Activated CD4-positive, alpha-beta T cell treated with anti-CD3 and anti-CD28 coated beads, Interleukin-2, amount 10 ng/mL, durations not matched to agents 7 days and 5 days (primary cell): ENCODE measurements around the gene ZNF304. TPM values are rescaled to one million over a fixed set of nuclear protein-coding genes. Genes with fewer than 3 reads are reported as not detected.
"Not testable (repeated sequence)": the region's sequence is repeated elsewhere in the genome, so short reads cannot be mapped to it uniquely, and the experiment has no call there.

Source experiments
- CTCF ChIA-PET: fragments of 350-600 bp; sonication (Branson Sonifier 250); formaldehyde crosslinking; loops from one replicate; lab custom pipeline; 2021; ENCODE audit warnings: antibody characterized with exemption; lab: Charles Lee
- POLR2A ChIA-PET: fragments of 350-600 bp; sonication (Branson Sonifier 250); formaldehyde crosslinking; loops from one replicate; lab custom pipeline; 2021; ENCODE audit warnings: antibody characterized with exemption; lab: Charles Lee
- DNase-seq: peaks from one replicate; pipeline ENCODE4 v3.0.0-alpha.2; 2020
- H3K27ac Mint-ChIP-seq: one replicate; pipeline ENCODE4 v1.8.0; 2021; ENCODE audit warnings: mild to moderate bottlenecking, moderate library complexity, mixed read lengths
- H3K27me3 Mint-ChIP-seq: one replicate; pipeline ENCODE4 v1.8.0; 2021; ENCODE audit warnings: mixed read lengths
- H3K36me3 Mint-ChIP-seq: one replicate; pipeline ENCODE4 v1.8.0; 2021; ENCODE audit warnings: low read depth, mixed read lengths
- H3K4me1 Mint-ChIP-seq: one replicate; pipeline ENCODE4 v1.8.0; 2021; ENCODE audit warnings: mixed read lengths
- H3K4me3 Mint-ChIP-seq: one replicate; pipeline ENCODE4 v1.8.0; 2021; ENCODE audit warnings: mild to moderate bottlenecking, moderate library complexity, mixed read lengths
- H3K9me3 Mint-ChIP-seq: one replicate; pipeline ENCODE4 v1.8.0; 2021; ENCODE audit warnings: mixed read lengths
- total RNA-seq, 2 experiments: library from RNA; stranded (reverse); gene quantifications; one replicate each; pipeline ENCODE4 v1.2.3, GENCODE V29; 2021

ZNF304 gene
- total RNA-seq, 2 experiments from 2014 or later = 9.0 TPM

DNA sequence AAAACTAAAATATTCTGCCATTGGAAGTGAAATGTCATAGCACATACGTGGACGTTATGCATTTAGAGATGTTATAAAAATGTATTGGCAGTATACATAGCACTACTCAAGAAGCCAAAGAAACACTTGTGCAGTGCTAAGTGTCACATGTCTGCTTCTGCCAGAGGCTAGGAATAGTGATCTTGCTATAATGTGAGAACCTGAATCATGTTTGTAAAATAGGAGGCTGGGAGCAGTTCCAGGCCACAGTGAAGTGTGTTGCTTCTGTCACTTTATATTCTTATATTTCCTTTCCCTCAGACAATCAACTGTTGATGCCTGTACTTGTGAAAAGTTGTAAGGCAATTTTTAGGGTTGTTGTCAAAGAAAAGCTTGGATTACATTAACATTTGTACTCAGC is 15.7 kb downstream of the ZNF304 start:
- ChIA-PET CTCF (no interaction called here), POLR2A (no interaction called here)
- no peak for DNase-seq
- Mint-ChIP-seq H3K27ac (no peak overlapping the region), H3K9me3 (peaks cover 21% of the 10 kb centered on the region), H3K4me3 (no peak overlapping the region), H3K4me1 (peaks cover 15% of the 10 kb centered on the region), H3K27me3 (no peaks in the 10 kb centered on the region), H3K36me3 (peaks cover 59% of the 10 kb centered on the region)

DNA sequence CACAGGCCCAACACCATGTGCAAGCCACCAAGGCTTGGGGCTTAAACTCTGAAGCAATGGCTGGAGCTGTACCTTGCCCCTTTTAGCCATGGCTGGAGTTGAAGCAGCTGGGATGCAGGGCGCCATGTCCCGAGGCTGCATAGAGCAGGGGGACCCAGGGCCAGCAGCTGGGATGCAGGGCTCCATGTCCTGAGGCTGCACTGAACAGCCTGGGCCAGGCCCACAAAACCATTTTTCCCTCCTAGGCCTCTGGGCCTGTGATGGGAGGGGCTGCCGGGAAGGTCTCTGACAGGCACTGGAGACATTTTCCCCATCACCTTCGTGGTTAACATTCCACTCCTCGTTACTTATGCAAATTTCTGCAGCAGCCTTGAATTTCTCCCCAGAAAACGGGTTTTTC is 23.1 kb downstream of the ZNF304 start:
- no peak for DNase-seq
- no peak overlapping the region for H3K27ac Mint-ChIP-seq
- POLR2A ChIA-PET = no interaction called here
- CTCF ChIA-PET = interaction anchor here (0.7 kb wide), 1 partner anchor 780 kb away, joined by 3 read pairs; no protein-coding TSS in a partner anchor
- peaks cover 57% of the 10 kb centered on the region for H3K9me3 Mint-ChIP-seq
- H3K27me3 Mint-ChIP-seq = no peaks in the 10 kb centered on the region
- no peaks in the 10 kb centered on the region for H3K4me1 Mint-ChIP-seq
- H3K4me3 Mint-ChIP-seq = no peak overlapping the region
- peaks cover 91% of the 10 kb centered on the region for H3K36me3 Mint-ChIP-seq

DNA sequence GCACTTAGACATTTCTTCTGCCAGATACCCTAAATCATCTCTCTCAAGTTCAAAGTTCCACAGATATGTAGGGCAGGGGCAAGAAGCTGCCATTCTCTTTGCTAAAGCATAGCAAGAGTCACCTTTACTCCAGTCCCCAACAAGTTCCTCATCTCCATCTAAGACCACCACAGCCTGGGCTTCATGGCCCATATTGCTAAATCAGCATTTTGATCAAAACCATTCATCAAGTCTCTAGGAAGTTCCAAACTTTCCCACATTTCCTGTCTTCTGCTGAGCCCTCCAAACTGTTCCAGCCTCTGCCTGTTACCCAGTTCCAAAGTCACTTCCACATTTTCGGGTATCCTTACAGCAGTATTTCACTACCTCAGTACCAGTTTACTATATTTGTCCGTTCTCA is 23.6 kb downstream of the ZNF304 start:
- CTCF ChIA-PET, POLR2A ChIA-PET, DNase-seq, H3K27ac Mint-ChIP-seq, H3K4me1 Mint-ChIP-seq, H3K4me3 Mint-ChIP-seq, H3K27me3 Mint-ChIP-seq: not testable (repeated sequence)
- Mint-ChIP-seq H3K9me3 (peaks cover 59% of the 10 kb centered on the region), H3K36me3 (peaks cover 93% of the 10 kb centered on the region)

DNA sequence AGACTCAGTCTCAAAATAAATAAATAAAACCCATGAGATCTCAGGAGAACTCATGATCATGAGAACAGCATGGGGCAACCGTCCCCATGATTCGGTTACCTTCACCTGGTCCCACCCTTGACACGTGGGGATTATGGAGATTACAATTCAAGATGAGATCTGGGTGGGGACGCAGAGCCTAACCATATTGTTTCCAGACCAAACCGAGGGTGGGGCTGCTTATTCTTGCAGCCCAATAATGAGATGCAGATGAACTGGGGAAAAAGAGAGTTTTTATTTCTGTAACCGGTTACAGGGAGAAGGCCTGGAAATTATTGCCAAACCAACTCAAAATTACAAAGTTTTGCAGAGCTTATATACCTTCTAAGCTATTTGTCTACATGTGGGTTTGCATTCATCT is 25.1 kb downstream of the ZNF304 start:
- no peak for DNase-seq
- Mint-ChIP-seq H3K4me3 (no peak overlapping the region), H3K36me3 (peaks cover 82% of the 10 kb centered on the region), H3K9me3 (peaks cover 70% of the 10 kb centered on the region), H3K27me3 (no peaks in the 10 kb centered on the region), H3K27ac (no peak overlapping the region), H3K4me1 (no peaks in the 10 kb centered on the region)
- CTCF ChIA-PET = no interaction called here
- POLR2A ChIA-PET = no interaction called here

DNA sequence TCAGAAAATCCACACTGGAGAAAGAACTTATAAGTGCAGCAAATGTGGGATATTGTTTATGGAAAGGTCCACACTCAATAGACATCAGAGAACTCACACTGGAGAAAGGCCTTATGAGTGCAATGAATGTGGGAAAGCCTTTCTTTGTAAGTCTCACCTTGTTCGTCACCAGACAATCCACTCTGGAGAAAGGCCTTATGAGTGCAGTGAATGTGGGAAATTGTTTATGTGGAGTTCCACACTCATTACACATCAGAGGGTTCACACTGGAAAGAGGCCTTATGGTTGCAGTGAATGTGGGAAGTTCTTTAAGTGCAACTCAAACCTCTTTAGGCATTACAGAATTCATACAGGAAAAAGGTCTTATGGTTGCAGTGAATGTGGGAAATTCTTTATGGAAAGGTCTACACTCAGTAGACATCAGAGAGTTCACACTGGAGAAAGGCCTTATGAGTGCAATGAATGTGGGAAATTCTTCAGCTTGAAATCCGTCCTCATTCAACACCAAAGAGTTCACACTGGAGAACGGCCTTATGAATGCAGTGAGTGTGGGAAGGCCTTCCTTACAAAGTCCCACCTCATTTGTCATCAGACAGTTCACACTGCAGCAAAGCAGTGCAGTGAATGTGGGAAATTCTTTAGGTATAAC is 26.6 kb downstream of the ZNF304 start:
- Mint-ChIP-seq H3K4me3 (no peak overlapping the region), H3K9me3 (peaks cover 68% of the 10 kb centered on the region), H3K36me3 (peaks cover 67% of the 10 kb centered on the region), H3K27ac (no peak overlapping the region), H3K27me3 (no peaks in the 10 kb centered on the region), H3K4me1 (no peaks in the 10 kb centered on the region)
- CTCF ChIA-PET = no interaction called here
- POLR2A ChIA-PET = no interaction called here
- DNase-seq = no peak

DNA sequence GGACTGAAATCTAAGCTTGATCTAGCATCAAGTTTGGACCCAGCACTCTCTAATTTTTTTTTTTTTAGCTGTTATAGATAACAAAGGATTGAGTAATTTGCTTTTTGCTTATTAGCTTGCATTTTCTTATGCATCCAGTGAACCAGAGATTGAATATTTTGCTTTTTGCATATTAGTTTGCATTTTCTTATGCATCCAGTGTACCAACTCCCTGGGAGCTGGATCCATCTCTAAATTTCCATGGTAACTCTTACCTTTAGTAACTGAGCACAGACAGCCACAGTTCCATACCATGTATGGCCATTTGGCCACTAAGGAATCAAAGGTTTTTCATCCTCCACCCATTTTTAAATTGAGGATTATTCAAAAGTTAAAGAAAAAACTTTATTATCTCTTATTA is 29.9 kb downstream of the ZNF304 start:
- CTCF ChIA-PET = no interaction called here
- H3K9me3 Mint-ChIP-seq = peaks cover 60% of the 10 kb centered on the region

DNA sequence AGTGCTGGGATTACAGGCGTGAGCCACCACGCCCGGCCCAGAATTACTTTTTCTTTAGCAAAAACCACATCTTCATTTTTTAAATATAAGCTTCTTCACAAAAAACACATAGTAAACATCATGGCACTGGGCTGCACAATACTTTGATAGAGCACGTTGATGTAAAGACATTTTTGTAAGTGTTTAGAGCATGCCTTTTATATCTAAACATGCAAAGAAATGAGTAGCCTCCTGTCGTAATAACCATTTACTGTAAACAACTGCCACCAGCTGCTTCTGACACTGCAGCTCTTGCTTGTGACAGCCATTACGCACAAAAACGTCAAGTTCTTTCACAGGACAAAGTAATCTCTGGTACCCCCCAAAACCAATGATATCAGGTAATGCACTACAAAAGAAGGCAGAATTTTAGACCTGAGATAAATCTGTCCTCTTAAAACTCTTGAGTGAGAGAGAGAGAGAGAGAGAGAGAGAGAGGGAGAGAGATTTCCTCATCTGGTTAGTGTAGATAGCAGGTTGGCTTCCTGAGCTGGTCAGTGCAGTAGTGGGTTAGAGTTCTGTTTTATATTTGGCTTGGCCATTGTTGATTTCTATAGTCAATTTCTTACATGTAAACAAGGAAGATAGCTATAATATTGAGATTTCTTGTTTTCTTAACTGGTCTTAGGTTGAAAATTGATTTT is 31.9 kb downstream of the ZNF304 start:
- no peaks in the 10 kb centered on the region for H3K27me3 Mint-ChIP-seq

More for the DNA sequence above, 29.9 kb downstream of the ZNF304 start:
- POLR2A ChIA-PET = no interaction called here
- H3K27me3 Mint-ChIP-seq = no peaks in the 10 kb centered on the region
- H3K4me1 Mint-ChIP-seq = no peaks in the 10 kb centered on the region
- no peak overlapping the region for H3K27ac Mint-ChIP-seq
- peaks cover 34% of the 10 kb centered on the region for H3K36me3 Mint-ChIP-seq
- H3K4me3 Mint-ChIP-seq = no peak overlapping the region
- DNase-seq = no peak

DNA sequence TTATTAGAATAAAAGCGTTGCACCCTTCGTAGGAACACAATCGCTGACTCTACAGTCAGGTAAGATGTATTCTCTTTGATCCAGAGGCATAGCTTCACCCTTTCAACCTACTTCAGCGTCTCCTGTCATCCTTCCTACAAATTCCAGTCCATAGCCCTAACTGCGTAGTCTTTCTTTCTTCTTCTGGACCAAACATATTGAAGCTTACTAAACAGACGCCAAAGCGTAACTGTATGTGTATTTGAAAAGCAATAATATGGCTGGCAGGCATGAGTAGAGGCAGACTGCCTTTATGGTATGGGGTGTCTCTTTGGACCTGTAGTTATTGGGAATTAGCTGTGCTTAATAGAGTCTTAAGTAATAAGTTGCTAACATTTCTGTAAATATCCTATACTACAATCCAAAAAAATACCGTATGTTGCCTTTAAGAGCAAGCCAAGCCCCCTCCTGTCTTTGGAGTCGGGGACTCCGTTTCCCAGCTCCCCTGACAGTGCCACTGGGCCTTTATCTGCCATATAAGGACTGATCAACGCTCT is 38.2 kb downstream of the ZNF304 start:
- peak overlapping the region; percentile 93 for H3K27ac Mint-ChIP-seq
- no peaks in the 10 kb centered on the region for H3K27me3 Mint-ChIP-seq
- H3K4me1 Mint-ChIP-seq = peaks cover 36% of the 10 kb centered on the region
- H3K36me3 Mint-ChIP-seq = peaks cover 53% of the 10 kb centered on the region
- no peak for DNase-seq
- CTCF ChIA-PET = interaction anchor here (0.6 to 1.9 kb wide), 4 partner anchors 18 to 34 kb away, joined by 3 to 5 read pairs (median 4); partner anchors contain the start of genes TRAPPC2B and ZNF547
- peak overlapping the region; percentile 91 for H3K4me3 Mint-ChIP-seq
- peaks cover 33% of the 10 kb centered on the region for H3K9me3 Mint-ChIP-seq
- POLR2A ChIA-PET = interaction anchor here (0.5 kb wide), 1 partner anchor 198 kb away, joined by 4 read pairs; the partner anchor contains the start of gene ZNF264

More for the DNA sequence above, 31.9 kb downstream of the ZNF304 start:
- ChIA-PET POLR2A (no interaction called here), CTCF (interaction anchor here (1.4 kb wide), 1 partner anchor 11 kb away, joined by 3 read pairs; no protein-coding TSS in a partner anchor)
- no peak for DNase-seq
- peaks cover 47% of the 10 kb centered on the region for H3K9me3 Mint-ChIP-seq
- H3K27ac Mint-ChIP-seq = no peak overlapping the region
- H3K4me1 Mint-ChIP-seq = no peaks in the 10 kb centered on the region
- H3K36me3 Mint-ChIP-seq = peaks cover 17% of the 10 kb centered on the region
- H3K4me3 Mint-ChIP-seq = no peak overlapping the region

DNA sequence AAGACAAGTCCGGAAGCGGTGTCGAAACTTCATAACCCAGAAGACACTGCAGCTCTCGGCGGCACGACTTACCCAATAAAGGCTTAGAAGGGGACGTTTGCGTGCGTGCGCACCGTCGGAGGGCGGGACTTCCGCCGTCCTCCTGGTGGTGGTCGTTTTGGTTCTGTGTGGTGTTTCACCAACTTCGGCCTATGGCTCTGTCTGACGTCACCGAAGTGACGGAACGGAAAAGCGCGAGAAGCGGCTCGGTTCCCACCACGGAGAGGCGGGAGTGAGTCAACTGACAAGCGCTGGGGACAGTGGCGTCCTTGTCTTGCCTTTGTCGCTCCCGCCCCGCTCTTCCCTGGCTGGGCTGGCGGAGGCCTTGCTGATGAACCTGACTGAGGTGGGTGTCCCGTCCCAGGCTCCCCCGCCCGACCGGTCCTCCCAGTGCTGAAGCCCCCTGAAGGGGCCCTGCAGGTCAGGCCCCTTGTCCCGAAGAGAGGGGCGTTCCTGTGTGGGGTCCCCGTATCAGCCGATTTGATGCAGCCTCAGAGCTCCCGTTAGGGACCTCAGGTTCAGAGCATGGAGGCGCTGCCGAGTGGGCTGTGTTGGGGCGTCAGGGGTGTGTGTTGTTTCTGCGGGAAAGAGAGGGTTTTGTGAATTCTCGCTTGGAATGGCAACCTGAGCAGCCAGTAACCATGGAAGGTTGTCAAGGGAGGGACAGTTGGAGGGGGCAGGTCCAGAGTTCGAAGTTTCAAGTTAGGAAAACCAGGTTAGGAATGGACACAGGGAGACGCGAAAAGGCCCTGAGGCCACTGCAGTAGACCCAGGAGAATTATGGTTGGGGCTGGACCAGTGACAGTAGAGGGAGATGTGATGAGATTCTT is 38.9 kb downstream of the ZNF304 start, which contains the start of gene ZNF548:
Gene ZNF548 (plus strand): TSS at position 125 of the 869 bp plus-strand sequence. CDS start 246 bp downstream, at position 371.
- peaks cover 40% of the 10 kb centered on the region for H3K4me1 Mint-ChIP-seq
- peak within 1 kb of the TSS; percentile 93 for H3K27ac Mint-ChIP-seq
- no peaks in the 10 kb centered on the region for H3K27me3 Mint-ChIP-seq
- POLR2A ChIA-PET = interaction anchor here (0.5 kb wide), 1 partner anchor 199 kb away, joined by 4 read pairs; the partner anchor contains the start of gene ZNF264
- peak within 1 kb of the TSS; percentile 91 for H3K4me3 Mint-ChIP-seq
- CTCF ChIA-PET = interaction anchor here (0.9 to 1.9 kb wide), 3 partner anchors 27 to 35 kb away, joined by 4 to 5 read pairs (median 5); partner anchors contain the start of genes TRAPPC2B and ZNF547
- H3K36me3 Mint-ChIP-seq = peaks cover 60% of the 10 kb centered on the region
- DNase-seq = peak; percentile 96
- peaks cover 38% of the 10 kb centered on the region for H3K9me3 Mint-ChIP-seq

DNA sequence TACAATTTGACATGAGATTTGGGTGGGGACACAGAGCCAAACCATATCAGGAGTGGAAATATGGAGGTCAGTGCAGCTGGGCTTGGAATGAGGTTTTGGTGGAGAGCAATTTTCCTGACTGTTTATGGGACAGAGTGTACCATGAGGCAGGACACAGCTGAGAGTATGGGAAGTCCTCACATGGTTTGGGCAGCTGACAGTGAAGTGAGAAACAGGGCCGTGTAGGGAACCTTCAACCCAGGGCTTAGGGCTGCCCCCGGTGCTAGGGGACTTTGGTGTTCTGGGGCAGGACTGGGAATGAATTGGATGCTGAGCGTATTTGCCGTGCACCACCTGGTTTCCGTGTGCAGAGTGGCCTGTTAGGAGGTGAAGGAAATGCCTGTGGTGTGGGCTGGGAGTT is 44.6 kb downstream of the ZNF304 start:
- Mint-ChIP-seq H3K9me3 (peaks cover 59% of the 10 kb centered on the region), H3K36me3 (peaks cover 88% of the 10 kb centered on the region), H3K27ac (no peak overlapping the region), H3K4me1 (peaks cover 23% of the 10 kb centered on the region), H3K27me3 (no peaks in the 10 kb centered on the region), H3K4me3 (no peak overlapping the region)
- DNase-seq = no peak
- POLR2A ChIA-PET = no interaction called here
- CTCF ChIA-PET = no interaction called here

DNA sequence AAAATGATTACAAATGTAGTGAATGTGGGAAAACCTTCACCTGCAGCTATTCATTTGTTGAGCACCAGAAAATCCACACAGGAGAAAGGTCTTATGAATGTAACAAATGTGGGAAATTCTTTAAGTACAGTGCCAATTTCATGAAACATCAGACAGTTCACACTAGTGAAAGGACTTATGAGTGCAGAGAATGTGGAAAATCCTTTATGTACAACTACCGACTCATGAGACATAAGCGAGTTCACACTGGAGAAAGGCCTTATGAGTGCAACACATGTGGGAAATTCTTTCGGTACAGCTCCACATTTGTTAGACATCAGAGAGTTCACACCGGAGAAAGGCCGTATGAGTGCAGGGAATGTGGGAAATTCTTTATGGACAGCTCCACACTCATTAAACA is 47.8 kb downstream of the ZNF304 start:
- no peak for DNase-seq
- H3K27me3 Mint-ChIP-seq = no peaks in the 10 kb centered on the region
- peaks cover 8% of the 10 kb centered on the region for H3K4me1 Mint-ChIP-seq
- no peak overlapping the region for H3K27ac Mint-ChIP-seq
- H3K36me3 Mint-ChIP-seq = peaks cover 77% of the 10 kb centered on the region
- ChIA-PET CTCF (no interaction called here), POLR2A (no interaction called here)
- H3K9me3 Mint-ChIP-seq = peaks cover 64% of the 10 kb centered on the region
- H3K4me3 Mint-ChIP-seq = no peak overlapping the region
